AG04450 (cell line): ENCODE measurements around the gene DPYSL5. TPM values are rescaled to one million over a fixed set of nuclear protein-coding genes. Genes with fewer than 3 reads are reported as not detected.

Experiments used
- CTCF ChIA-PET: fragments of 300-600, 350-600 bp; formaldehyde crosslinking; extraction: SDS; loops from one replicate; lab custom pipeline; 2022; ENCODE audit warnings: antibody characterized with exemption, inconsistent platforms; lab: Charles Lee
- POLR2A ChIA-PET: fragments of 350-600 bp; formaldehyde crosslinking; extraction: SDS; loops from one replicate; lab custom pipeline; 2021; ENCODE audit warnings: antibody characterized with exemption, inconsistent platforms; lab: Yijun Ruan, JAX
- DNase-seq: peaks from one replicate; pipeline ENCODE4 v3.0.0-alpha.2; 2011; ENCODE audit warnings: low read depth, low spot score
- H3K27ac ChIP-seq: one replicate; pipeline ENCODE4 v1.5.1; 2012; ENCODE audit warnings: low read depth, low read length, control low read depth
- H3K27me3 ChIP-seq: one replicate; pipeline ENCODE4 v1.6.0; 2012; ENCODE audit warnings: low read length; ENCODE audit not compliant: control insufficient read depth, insufficient read depth
- H3K4me3 ChIP-seq: 2 replicates; pipeline ENCODE4 v1.5.1; 2011; ENCODE audit warnings: mild to moderate bottlenecking, low read depth, low read length, control low read depth
- H3K9me3 ChIP-seq: 2 replicates; pipeline ENCODE4 v1.5.1; 2012; ENCODE audit warnings: low read length; ENCODE audit not compliant: control insufficient read depth, insufficient read depth
- polyA plus RNA-seq: library from polyadenylated mRNA; depleted of rRNA; stranded (reverse); fragments of >200 nt; gene quantifications from 2 replicates; pipeline ENCODE4 v1.2.3, GENCODE V29; 2011
- TF ChIP-seq, protein P1 (sequence below): IDR thresholded peaks from 2 replicates; pipeline ENCODE4 v1.5.1; 2011; ENCODE audit warnings: low read depth, low read length, control low read depth, inconsistent platforms

Gene DPYSL5
- polyA plus RNA-seq, 1 experiment: not detected

DNA sequence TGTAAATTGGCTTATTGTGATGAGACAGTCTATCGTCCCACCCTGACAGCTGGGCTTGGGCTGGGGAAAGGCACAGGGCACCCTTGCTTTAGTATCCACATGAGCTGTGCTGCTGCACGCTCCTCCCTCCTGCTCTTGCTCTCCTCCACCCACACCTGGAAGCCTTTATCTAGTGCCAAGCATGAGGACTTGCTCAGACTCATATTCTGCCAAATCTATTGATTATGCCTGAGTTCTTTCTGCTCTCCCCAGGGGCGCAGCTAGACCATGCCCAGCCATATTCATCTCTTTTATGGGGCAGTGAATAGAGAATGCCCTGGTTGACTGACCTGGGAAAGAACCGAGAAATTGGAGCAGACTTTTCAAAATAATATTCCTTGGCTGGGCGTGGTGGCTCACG lies 29.0 kb upstream of the DPYSL5 start:
- no peak overlapping the region for H3K27ac ChIP-seq
- POLR2A ChIA-PET: no interaction called here
- H3K27me3 ChIP-seq: peaks cover 13% of the 10 kb centered on the region
- no peak for DNase-seq
- H3K4me3 ChIP-seq: no peak overlapping the region
- TF ChIP-seq, protein P1, sequence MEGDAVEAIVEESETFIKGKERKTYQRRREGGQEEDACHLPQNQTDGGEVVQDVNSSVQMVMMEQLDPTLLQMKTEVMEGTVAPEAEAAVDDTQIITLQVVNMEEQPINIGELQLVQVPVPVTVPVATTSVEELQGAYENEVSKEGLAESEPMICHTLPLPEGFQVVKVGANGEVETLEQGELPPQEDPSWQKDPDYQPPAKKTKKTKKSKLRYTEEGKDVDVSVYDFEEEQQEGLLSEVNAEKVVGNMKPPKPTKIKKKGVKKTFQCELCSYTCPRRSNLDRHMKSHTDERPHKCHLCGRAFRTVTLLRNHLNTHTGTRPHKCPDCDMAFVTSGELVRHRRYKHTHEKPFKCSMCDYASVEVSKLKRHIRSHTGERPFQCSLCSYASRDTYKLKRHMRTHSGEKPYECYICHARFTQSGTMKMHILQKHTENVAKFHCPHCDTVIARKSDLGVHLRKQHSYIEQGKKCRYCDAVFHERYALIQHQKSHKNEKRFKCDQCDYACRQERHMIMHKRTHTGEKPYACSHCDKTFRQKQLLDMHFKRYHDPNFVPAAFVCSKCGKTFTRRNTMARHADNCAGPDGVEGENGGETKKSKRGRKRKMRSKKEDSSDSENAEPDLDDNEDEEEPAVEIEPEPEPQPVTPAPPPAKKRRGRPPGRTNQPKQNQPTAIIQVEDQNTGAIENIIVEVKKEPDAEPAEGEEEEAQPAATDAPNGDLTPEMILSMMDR: no peak
- H3K9me3 ChIP-seq: peaks cover 6% of the 10 kb centered on the region; the same call in 1 of the 2 replicates
- CTCF ChIA-PET: interaction anchor here (1.1 to 1.5 kb wide), 2 partner anchors 27 to 198 kb away, joined by 3 to 5 read pairs; no protein-coding TSS in a partner anchor

DNA sequence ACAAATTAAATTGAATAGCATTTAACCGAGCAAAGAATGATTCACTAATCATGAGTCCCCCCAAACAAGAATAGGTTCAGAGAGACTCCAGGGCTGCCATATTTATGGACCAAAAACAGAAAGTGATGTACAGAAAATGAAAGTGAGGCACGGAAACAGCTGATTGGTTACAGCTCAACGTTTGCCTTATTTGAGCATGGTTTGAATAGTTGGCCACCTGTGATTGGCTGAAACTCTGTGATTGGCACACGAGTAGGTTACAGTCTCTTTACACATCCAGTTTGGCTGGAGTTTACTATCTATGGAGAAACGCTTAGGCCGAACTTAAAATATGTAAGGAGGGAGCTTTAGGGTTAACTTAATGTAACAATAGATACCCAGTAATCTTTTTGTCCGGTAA lies 27.0 kb upstream of the DPYSL5 start:
- POLR2A ChIA-PET: no interaction called here
- no peak overlapping the region for H3K27ac ChIP-seq
- DNase-seq: no peak
- no peak overlapping the region for H3K4me3 ChIP-seq
- CTCF ChIA-PET: interaction anchor here (1.0 kb wide), 1 partner anchor 196 kb away, joined by 3 read pairs; no protein-coding TSS in a partner anchor
- TF ChIP-seq, protein P1: no peak
- peaks cover 13% of the 10 kb centered on the region for H3K27me3 ChIP-seq
- H3K9me3 ChIP-seq: no peaks in the 10 kb centered on the region; the same call in 1 of the 2 replicates

DNA sequence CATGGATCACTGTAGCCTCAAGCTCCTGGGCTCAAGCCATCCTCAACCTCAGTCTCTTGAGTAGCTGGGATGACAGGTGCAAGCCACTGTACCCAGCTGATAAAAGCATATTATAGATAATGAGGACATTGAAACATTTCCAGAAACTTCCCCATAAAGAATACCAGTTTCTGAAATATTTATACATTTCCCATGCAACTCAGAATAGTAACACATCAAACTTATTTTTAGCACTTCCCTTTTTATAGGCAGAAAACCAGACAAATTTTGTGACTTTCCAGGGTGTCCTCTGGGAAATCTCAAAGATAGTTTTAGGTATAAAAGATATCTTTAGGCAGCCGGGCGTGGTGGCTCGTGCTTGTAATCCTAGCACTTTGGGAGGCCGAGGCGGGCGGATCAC lies 25.1 kb upstream of the DPYSL5 start:
- Histone ChIP-seq H3K9me3 (no peaks in the 10 kb centered on the region), H3K4me3 (no peak overlapping the region), H3K27ac (no peak overlapping the region), H3K27me3 (peaks cover 12% of the 10 kb centered on the region)
- DNase-seq: no peak
- CTCF ChIA-PET: no interaction called here
- TF ChIP-seq, protein P1: no peak
- POLR2A ChIA-PET: no interaction called here

DNA sequence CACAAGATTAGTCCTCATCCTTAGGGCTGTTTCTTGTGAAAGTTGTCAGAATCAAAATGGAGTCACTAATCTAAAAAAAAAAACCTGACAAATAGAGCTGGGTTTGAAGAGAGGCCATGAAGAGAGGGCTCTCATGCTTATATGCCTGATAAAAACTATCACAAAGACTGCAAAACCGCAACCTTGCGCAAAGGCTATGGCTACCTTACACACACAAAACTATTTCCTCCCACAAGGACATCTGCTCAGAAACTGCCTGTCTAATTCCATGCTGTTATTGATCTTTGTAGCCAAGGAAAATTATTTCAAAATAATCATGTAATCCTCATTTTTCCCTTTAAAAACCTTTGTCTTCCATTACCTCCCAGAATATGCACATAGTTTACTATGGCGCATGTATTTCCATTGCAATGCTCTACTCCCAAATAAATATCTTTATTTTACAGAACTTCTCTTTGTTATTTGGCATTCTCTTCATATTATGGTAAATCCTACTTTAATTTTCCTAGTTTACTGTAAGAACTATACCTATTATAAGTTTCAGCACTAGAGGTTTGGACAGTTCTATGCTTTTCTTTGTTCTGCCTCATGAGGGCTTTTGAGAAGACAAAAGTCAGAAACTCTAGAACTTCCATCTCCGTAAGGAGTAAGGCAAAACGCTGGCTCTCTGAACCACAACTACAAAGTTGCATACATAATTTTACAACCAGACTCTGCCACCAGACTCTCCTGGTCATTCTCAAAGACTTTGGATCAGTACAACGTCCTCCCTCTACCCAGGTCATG lies 9.6 kb upstream of the DPYSL5 start:
- POLR2A ChIA-PET: no interaction called here

More for the DNA sequence above, 9.6 kb upstream of the DPYSL5 start:
- TF ChIP-seq, protein P1: peak; percentile 21; the same call in 1 of the 2 replicates
- no peak for DNase-seq
- H3K27ac ChIP-seq: no peak overlapping the region
- CTCF ChIA-PET: interaction anchor here (0.6 kb wide), 1 partner anchor 8 kb away, joined by 3 read pairs; no protein-coding TSS in a partner anchor
- H3K27me3 ChIP-seq: peaks cover 27% of the 10 kb centered on the region
- no peak overlapping the region for H3K4me3 ChIP-seq
- H3K9me3 ChIP-seq: no peaks in the 10 kb centered on the region
